NCI-H2227 (cell line): Measurements from ENCODE around the gene CDC42SE2.
"Not testable (repeated sequence)": the region's sequence is repeated elsewhere in the genome, so short reads cannot be mapped to it uniquely, and the experiment has no call there.

Source experiments
- DNase-seq: peaks from one replicate; lab custom pipeline; 2025; ENCODE audit not compliant: unreplicated experiment; lab: John Stamatoyannopoulos, UW

The CDC42SE2 gene

GRCh38 chr5:131364507-131365050 lies 100.7 kb downstream of the CDC42SE2 start:
- DNase-seq: no peak

- DNase-seq: no peak
These were observed 102.6 kb downstream of the CDC42SE2 start for GRCh38 chr5:131366428-131366827.

DNA sequence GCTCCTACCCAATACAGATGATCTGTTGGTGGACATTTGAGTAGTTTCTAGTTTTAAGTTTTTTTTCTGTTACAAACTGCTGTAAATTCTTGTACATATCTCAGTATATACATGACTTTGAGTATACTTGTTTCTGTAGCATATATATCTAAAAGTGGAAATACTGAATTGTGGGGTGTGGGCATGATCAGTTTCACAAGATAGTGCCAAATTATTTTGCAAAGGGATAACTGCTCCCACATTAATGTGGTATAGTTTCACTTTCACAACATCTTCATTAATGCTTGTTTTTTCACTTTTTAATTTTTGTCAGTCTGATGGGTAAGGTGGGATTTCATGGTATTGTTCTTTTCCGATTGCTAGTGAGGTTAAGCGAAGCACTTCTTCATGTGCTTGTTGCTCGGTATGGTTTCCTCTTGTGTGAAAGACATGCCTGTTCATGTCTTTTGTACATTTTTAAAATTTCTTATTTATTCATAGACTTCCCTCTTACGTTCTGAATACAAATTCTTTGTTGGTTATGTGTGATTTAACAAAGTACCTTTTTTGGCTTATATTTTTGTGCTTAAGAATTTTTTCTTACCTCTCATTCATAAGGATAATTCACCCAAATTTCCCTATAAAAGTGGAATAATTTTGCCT lies 103.5 kb downstream of the CDC42SE2 start:
- DNase-seq: no peak

- no peak for DNase-seq
These were observed 105.0 kb downstream of the CDC42SE2 start for GRCh38 chr5:131368866-131369265.

DNA sequence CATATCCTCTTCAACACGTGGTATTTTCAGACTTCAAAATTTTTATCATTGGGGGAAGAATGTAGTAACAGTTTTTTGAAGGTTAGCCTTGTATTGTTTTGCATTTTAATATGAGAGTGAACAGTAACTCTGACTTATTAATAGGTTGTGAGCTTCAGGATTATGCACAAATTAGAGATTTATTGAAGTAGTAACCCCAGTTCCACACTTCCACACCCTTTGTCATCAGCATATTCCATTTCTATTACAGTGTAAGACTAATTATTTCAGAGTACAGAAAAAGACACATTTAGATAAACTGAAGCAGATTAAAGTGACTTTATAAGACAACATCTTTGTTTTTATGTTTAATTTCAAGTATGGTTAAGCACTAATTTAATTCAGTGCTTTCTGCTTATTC lies 105.7 kb downstream of the CDC42SE2 start:
- DNase-seq: no peak

GRCh38 chr5:131371835-131372234 lies 108.0 kb downstream of the CDC42SE2 start:
- no peak for DNase-seq

DNA sequence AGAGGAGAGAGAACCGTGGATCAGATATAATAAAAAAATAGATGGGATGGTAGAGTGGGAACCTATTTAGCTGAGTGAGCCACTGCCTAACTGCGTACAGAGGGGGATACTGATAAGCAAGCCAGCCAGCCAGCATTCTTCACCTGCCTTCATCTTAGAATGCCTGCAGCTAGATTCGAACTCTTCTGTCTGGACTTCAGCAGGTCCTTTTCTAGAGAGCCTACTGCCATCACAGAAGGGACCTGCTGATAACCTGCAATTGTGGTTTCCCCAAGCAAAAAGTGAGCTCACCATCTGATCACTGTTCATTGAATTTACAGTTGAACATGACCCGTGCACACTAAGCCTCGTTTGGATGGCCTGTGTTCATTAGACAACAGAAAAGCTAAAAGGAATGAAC lies 109.4 kb downstream of the CDC42SE2 start:
- no peak for DNase-seq

- no peak for DNase-seq
These were observed 111.5 kb downstream of the CDC42SE2 start for GRCh38 chr5:131375351-131375750.

GRCh38 chr5:131377346-131377745 lies 113.5 kb downstream of the CDC42SE2 start:
- no peak for DNase-seq

DNA sequence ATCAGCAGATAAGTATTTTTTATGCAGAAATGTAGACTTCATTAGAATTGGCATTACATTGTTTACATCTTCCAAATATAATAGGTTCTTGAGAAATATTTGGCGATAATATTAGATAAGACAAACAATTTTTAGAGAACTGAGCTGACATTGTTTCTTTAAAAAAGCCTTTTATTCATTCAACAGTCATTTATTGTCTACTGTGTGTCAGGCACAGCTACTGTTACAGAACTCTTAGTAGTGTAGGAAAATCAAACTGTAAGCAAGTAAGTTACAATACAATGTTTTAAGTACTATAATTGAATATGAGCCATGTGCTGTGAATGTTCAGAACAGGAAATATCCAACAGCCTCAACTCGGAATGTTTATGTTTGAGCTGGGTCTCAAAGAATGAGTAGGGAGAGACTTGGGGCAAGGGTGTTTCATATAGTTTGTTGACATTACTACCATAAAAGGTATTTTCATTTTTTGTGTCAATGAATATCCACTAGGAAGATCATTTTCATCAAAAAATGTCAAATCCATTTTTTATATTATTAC lies 114.0 kb downstream of the CDC42SE2 start:
- DNase-seq: no peak

GRCh38 chr5:131378721-131379541 lies 115.1 kb downstream of the CDC42SE2 start:
- no peak for DNase-seq

DNA sequence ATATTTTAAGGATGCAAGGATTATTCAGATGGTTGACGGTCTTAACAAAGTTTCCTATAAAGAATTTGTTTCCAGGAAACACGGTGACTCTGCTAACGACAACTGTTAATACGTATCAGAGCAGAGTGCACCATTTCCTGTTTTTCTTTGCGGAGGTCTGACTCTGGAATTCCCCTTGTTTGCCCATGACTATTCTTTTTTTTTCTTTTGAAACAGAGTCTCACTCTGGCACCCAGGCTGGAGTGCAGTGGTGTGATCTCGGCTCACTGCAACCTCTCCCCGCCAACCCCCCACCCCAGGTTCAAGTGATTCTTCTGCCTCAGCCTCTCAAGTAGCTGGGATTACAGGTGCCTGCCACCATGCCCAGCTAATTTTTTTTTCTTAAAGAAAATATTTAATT lies 115.9 kb downstream of the CDC42SE2 start:
- no peak for DNase-seq

- DNase-seq: not testable (repeated sequence)
These were observed 116.4 kb downstream of the CDC42SE2 start for GRCh38 chr5:131380238-131380637.

DNA sequence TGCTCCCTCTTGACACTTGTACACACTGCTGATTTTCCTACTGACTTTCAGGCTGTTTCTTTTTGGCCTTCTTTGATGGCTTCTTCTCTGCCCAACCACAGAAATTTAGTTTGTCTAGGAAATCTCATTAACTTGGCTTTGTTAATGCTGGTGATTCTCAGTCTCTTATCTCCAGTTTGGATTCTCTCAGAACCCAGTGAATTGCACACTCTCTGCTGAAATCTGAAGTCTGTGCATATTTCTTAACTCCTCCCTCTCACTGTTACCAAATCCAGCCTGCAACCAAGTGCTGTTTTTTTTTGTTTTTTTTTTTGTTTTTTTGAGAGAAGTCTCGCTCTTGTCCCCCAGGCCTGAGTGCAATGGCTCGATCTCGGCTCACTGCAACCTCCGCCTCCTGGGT lies 117.2 kb downstream of the CDC42SE2 start:
- no peak for DNase-seq

- DNase-seq: no peak
These were observed 117.9 kb downstream of the CDC42SE2 start for GRCh38 chr5:131381777-131382176.

DNA sequence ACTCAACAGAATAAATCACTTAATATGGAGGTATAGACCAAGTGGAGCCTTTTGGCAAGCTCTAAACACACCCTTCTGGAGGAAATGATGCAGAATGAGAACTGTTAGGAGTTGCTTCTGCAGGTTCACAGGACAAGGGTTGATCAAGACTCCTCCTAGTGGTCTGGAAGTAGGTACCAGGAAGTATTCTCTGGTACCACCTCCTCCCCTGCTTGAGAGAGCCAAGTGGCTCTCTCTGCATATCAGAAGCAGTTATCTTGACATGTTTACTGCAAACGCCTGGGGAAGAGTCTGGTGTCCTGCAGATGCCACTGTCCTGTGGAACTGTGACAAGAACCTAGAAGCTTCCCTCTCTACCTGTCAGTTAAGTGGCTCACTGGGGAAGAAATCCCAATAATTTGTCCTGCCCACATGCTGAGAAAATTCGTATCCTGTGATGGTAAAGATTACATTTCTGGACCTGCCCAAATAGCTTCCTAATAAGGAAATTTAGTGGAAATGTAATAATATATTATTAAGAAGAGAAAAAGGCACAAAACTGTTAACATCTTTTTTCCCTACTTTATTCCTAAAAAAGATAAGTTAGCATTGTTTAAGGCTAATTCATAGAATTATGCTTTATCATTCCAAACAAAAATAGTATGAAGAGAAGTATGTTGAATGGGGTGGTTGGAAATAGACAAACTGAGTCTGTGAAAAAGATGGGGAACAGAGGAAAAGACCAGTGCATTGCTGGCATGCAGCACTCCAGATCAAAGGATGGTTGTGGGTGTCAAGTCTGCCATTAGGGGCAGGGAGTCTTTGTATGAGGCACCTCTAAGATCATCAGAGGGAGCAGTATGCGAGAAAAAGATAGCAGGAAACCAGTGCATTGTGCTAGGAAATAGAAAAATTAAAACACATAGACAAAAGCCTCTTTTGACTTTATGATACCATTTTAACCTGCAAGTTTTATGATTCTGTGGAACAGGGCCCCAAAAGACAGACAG lies 118.8 kb downstream of the CDC42SE2 start:
- peak; percentile 21 for DNase-seq

DNA sequence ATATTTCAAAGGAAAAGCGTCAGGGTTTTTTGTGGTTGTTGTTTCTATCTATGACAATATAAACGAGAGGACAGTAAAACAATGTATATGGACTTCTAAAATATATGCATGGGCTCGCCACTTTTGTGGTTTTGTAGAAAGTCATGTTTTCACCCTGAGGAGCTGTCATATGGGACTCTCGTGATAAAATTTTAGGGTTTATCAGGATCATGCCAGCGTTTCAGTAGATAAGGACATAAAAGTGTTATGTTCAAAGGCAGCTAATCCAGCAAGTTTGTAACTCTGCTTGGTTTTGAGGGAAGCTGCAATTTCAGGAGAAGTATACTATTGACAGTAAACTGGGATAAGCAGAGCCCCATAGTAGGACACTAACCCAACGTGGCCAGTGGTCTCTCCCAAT lies 120.3 kb downstream of the CDC42SE2 start:
- no peak for DNase-seq

- no peak for DNase-seq
These were observed 120.9 kb downstream of the CDC42SE2 start for GRCh38 chr5:131384616-131385214.

- no peak for DNase-seq
These were observed 122.3 kb downstream of the CDC42SE2 start for GRCh38 chr5:131386124-131386523.

- DNase-seq: no peak
These were observed 122.9 kb downstream of the CDC42SE2 start for GRCh38 chr5:131386779-131387178.
